ENCODE results near the gene PHF3.
"Not testable (repeated sequence)": the region's sequence is repeated elsewhere in the genome, so short reads cannot be mapped to it uniquely, and the experiment has no call there.

PHF3 gene

DNA sequence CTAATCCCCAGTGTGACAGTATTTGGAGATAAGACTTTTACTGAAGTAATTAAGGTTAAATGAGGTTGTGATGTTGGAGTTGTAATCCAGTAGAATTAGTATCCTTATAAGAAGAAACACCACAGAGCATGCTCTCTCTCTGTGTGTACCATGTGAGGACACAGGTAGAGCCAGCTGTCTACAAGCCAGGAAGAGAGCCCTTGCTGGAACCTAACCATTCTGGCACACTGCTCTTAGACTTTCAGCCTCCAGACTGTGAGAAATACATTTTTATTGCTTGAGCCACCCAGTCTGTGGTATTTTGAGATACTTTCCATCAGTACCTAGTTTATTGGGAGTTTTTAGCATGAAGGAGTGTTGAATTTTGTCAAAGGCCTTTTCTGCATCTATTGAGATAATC lies 110.2 kb downstream of the PHF3 start:
- no peaks in the 10 kb centered on the region for H3K27me3 ChIP-seq (ENCODE audit: insufficient read depth, low read length, poor library complexity)
- H4K5ac ChIP-seq (ENCODE audit: low read length): no peak overlapping the region
- H3K4ac ChIP-seq (ENCODE audit: low read depth, low read length): no peak overlapping the region
- H3K36me3 ChIP-seq (ENCODE audit: control insufficient read depth, insufficient read depth, low read length): no peaks in the 10 kb centered on the region
- no peak overlapping the region for H3K23ac ChIP-seq (ENCODE audit: low read length)
- no peak overlapping the region for H2BK5ac ChIP-seq (ENCODE audit: low read length)
- H4K8ac ChIP-seq (ENCODE audit: low read depth, low read length): no peak overlapping the region
- H3K9ac ChIP-seq (ENCODE audit: low read length): no peak overlapping the region
- no peak overlapping the region for H2BK15ac ChIP-seq (replicated peaks; ENCODE audit: low read depth)
- H3K79me2 ChIP-seq (ENCODE audit: control insufficient read depth, insufficient read depth, low read length): no peaks in the 10 kb centered on the region
- no peak overlapping the region for H2AK5ac ChIP-seq (ENCODE audit: low read length)
- no peak overlapping the region for H3K18ac ChIP-seq (ENCODE audit: low read length)
- no peak overlapping the region for H3K4me3 ChIP-seq (ENCODE audit: low read length)
- no peak overlapping the region for H2BK120ac ChIP-seq (ENCODE audit: low read depth, low read length)
- no peaks in the 10 kb centered on the region for H3K4me1 ChIP-seq (ENCODE audit: control insufficient read depth, low read depth, low read length)
- no peak for DNase-seq
- no peak overlapping the region for H3K56ac ChIP-seq (ENCODE audit: low read length)
- no peaks in the 10 kb centered on the region for H3K79me1 ChIP-seq (ENCODE audit: low read length)
- H3K4me2 ChIP-seq (ENCODE audit: low read length): no peak overlapping the region
- no peak overlapping the region for H3K27ac ChIP-seq (ENCODE audit: low read depth, low read length)

DNA sequence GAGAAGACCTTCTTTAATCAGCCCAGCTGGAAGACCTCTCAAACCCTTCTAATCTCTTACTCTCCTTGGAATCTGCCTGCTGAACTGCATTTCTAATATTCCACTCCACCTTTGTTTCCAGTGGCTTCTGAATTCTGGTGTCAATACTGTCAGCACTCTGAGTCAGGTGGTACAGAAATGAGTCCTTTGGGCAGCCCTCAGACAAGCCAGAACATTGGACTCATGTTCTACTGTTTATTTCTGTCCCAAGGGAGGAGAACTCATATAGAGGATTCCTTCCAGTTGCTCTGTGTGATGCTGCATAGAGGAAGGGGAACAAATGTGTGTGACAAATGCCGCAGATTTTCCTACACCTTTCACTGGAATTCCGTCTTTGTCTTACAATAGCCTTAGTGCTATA lies 114.8 kb downstream of the PHF3 start:
- Histone ChIP-seq H3K27ac (ENCODE audit: low read depth, low read length) (no peak overlapping the region), H3K56ac (ENCODE audit: low read length) (no peak overlapping the region), H2AK5ac (ENCODE audit: low read length) (no peak overlapping the region), H3K4me3 (ENCODE audit: low read length) (no peak overlapping the region), H3K23ac (ENCODE audit: low read length) (no peak overlapping the region), H3K4ac (ENCODE audit: low read depth, low read length) (no peak overlapping the region), H2BK5ac (ENCODE audit: low read length) (no peak overlapping the region), H3K18ac (ENCODE audit: low read length) (no peak overlapping the region), H3K79me2 (ENCODE audit: control insufficient read depth, insufficient read depth, low read length) (no peaks in the 10 kb centered on the region), H2BK15ac (replicated peaks; ENCODE audit: low read depth) (no peak overlapping the region), H3K9ac (ENCODE audit: low read length) (no peak overlapping the region), H4K8ac (ENCODE audit: low read depth, low read length) (no peak overlapping the region), H4K5ac (ENCODE audit: low read length) (no peak overlapping the region), H3K4me1 (ENCODE audit: control insufficient read depth, low read depth, low read length) (no peaks in the 10 kb centered on the region), H3K4me2 (ENCODE audit: low read length) (no peak overlapping the region), H2BK120ac (ENCODE audit: low read depth, low read length) (no peak overlapping the region), H3K27me3 (ENCODE audit: insufficient read depth, low read length, poor library complexity) (no peaks in the 10 kb centered on the region), H3K36me3 (ENCODE audit: control insufficient read depth, insufficient read depth, low read length) (no peaks in the 10 kb centered on the region), H3K79me1 (ENCODE audit: low read length) (no peaks in the 10 kb centered on the region)
- no peak for DNase-seq
- no CpG with 5 or more reads among the region's 2 CpGs for whole genome bisulfite sequencing (ENCODE audit: extremely low coverage, insufficient coverage, low lambda C conversion rate)

DNA sequence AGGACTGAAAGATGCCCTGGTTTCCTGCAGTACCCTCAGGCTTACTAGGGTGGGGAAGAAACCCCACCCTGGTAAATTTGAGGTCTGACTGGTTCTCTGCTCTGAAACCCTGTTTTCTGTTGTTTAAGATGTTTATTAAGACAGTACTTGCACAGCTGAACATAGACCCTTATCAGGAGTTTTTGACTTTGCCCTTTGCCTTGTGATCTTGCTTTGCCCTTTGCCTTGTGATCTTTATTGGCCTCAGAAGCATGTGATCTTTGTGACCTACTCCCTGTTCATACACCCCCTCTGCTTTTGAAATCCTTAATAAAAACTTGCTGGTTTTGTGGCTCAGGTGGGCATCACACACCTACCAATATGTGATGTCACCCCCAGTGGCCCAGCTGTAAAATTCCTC lies 121.7 kb downstream of the PHF3 start:
- H3K4me2 ChIP-seq (ENCODE audit: low read length); H3K23ac ChIP-seq (ENCODE audit: low read length); H3K79me1 ChIP-seq (ENCODE audit: low read length); H2BK15ac ChIP-seq (replicated peaks; ENCODE audit: low read depth); H2BK5ac ChIP-seq (ENCODE audit: low read length); H3K4ac ChIP-seq (ENCODE audit: low read depth, low read length); H2BK120ac ChIP-seq (ENCODE audit: low read depth, low read length); H4K5ac ChIP-seq (ENCODE audit: low read length); H3K79me2 ChIP-seq (ENCODE audit: control insufficient read depth, insufficient read depth, low read length); H3K56ac ChIP-seq (ENCODE audit: low read length); H3K4me3 ChIP-seq (ENCODE audit: low read length); H3K36me3 ChIP-seq (ENCODE audit: control insufficient read depth, insufficient read depth, low read length); H3K27me3 ChIP-seq (ENCODE audit: insufficient read depth, low read length, poor library complexity); H3K27ac ChIP-seq (ENCODE audit: low read depth, low read length); DNase-seq; H2AK5ac ChIP-seq (ENCODE audit: low read length); H4K8ac ChIP-seq (ENCODE audit: low read depth, low read length); H3K9ac ChIP-seq (ENCODE audit: low read length); H3K4me1 ChIP-seq (ENCODE audit: control insufficient read depth, low read depth, low read length); H3K18ac ChIP-seq (ENCODE audit: low read length): not testable (repeated sequence)

DNA sequence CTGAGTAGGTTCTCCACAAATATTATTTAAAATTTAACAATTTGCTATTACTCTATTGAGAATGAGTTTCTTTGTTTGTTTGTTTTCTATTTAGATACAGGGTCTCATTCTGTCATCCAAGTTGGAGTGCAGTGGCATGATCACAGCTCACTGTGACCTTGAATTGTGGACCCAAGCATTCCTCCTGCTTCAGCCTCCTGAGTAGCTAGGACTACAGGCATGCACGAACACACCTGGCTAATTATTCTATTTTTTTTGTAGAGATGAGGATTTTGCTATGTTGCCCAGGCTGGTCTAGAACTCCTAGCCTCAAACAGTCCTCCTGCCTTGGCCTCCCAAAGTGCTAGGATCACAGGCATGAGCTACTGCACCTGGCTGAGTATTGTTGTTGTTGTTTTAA lies 122.2 kb downstream of the PHF3 start:
- Histone ChIP-seq H3K79me2 (ENCODE audit: control insufficient read depth, insufficient read depth, low read length) (no peaks in the 10 kb centered on the region), H3K4me3 (ENCODE audit: low read length) (no peak overlapping the region), H3K27me3 (ENCODE audit: insufficient read depth, low read length, poor library complexity) (no peaks in the 10 kb centered on the region), H3K56ac (ENCODE audit: low read length) (no peak overlapping the region), H3K79me1 (ENCODE audit: low read length) (no peaks in the 10 kb centered on the region), H3K4me2 (ENCODE audit: low read length) (no peak overlapping the region), H2BK120ac (ENCODE audit: low read depth, low read length) (no peak overlapping the region), H3K27ac (ENCODE audit: low read depth, low read length) (no peak overlapping the region), H3K4ac (ENCODE audit: low read depth, low read length) (no peak overlapping the region), H3K23ac (ENCODE audit: low read length) (no peak overlapping the region), H3K9ac (ENCODE audit: low read length) (no peak overlapping the region), H3K18ac (ENCODE audit: low read length) (no peak overlapping the region), H3K36me3 (ENCODE audit: control insufficient read depth, insufficient read depth, low read length) (no peaks in the 10 kb centered on the region), H2BK15ac (replicated peaks; ENCODE audit: low read depth) (no peak overlapping the region), H2AK5ac (ENCODE audit: low read length) (no peak overlapping the region), H3K4me1 (ENCODE audit: control insufficient read depth, low read depth, low read length) (no peaks in the 10 kb centered on the region), H4K8ac (ENCODE audit: low read depth, low read length) (no peak overlapping the region), H4K5ac (ENCODE audit: low read length) (no peak overlapping the region), H2BK5ac (ENCODE audit: low read length) (no peak overlapping the region)
- WGBS (ENCODE audit: extremely low coverage, insufficient coverage, low lambda C conversion rate): no CpG with 5 or more reads among the region's 1 CpG
- DNase-seq: no peak

DNA sequence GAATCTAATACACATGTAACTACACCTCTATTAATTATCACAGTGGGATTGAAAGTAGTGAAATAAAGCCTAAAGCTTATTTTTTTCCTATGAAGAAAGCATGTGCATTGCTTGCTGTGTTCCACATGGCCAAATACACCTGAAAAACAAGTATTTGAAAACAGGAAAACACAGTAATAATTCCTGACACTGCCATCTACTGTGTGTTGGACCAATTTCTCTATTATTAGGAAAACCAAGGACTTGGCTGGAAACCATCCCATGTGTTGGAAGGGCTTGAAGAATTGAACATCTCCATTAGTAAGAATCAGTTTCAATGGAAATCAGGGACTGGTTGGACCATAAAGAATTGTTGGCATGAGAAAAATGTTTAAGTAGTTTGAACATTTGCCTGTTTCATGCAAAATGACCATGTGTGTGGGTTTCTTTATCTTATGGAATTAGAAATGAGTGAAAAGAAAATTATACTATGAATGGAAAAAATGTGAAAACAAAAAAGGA lies 124.1 kb downstream of the PHF3 start:
- no peak overlapping the region for H2AK5ac ChIP-seq (ENCODE audit: low read length)
- no peak overlapping the region for H2BK5ac ChIP-seq (ENCODE audit: low read length)
- no peak overlapping the region for H4K8ac ChIP-seq (ENCODE audit: low read depth, low read length)
- H3K9ac ChIP-seq (ENCODE audit: low read length): no peak overlapping the region
- no peak overlapping the region for H3K18ac ChIP-seq (ENCODE audit: low read length)
- no peak overlapping the region for H2BK15ac ChIP-seq (replicated peaks; ENCODE audit: low read depth)
- H3K79me1 ChIP-seq (ENCODE audit: low read length): no peaks in the 10 kb centered on the region
- H3K27ac ChIP-seq (ENCODE audit: low read depth, low read length): no peak overlapping the region
- no peaks in the 10 kb centered on the region for H3K27me3 ChIP-seq (ENCODE audit: insufficient read depth, low read length, poor library complexity)
- no peaks in the 10 kb centered on the region for H3K36me3 ChIP-seq (ENCODE audit: control insufficient read depth, insufficient read depth, low read length)
- no peak overlapping the region for H3K4me3 ChIP-seq (ENCODE audit: low read length)
- DNase-seq: no peak
- H3K56ac ChIP-seq (ENCODE audit: low read length): no peak overlapping the region
- H3K4me1 ChIP-seq (ENCODE audit: control insufficient read depth, low read depth, low read length): no peaks in the 10 kb centered on the region
- no peak overlapping the region for H3K23ac ChIP-seq (ENCODE audit: low read length)
- no peak overlapping the region for H3K4me2 ChIP-seq (ENCODE audit: low read length)
- H3K79me2 ChIP-seq (ENCODE audit: control insufficient read depth, insufficient read depth, low read length): no peaks in the 10 kb centered on the region
- no peak overlapping the region for H2BK120ac ChIP-seq (ENCODE audit: low read depth, low read length)
- H4K5ac ChIP-seq (ENCODE audit: low read length): no peak overlapping the region
- no peak overlapping the region for H3K4ac ChIP-seq (ENCODE audit: low read depth, low read length)

DNA sequence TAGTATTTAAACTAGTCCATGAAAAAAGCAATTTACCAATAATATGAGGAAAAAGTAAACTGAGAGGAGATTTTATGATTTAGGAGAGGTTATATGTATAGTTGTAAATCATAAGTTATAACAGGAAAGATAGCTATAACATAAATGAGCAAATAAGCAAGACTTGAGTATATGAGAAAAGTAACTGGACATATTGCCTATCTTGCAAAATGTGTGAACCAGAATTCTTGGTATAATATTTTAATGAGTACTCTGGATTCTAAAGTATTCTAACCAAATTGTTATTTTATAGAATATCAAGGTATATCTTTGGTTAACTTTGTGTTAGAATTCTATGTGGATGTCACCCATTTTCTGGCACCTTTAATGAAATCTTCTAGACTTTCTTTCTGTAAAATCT lies 124.6 kb downstream of the PHF3 start:
- no peak overlapping the region for H3K4me2 ChIP-seq (ENCODE audit: low read length)
- H4K5ac ChIP-seq (ENCODE audit: low read length): no peak overlapping the region
- H2AK5ac ChIP-seq (ENCODE audit: low read length): no peak overlapping the region
- H2BK15ac ChIP-seq (replicated peaks; ENCODE audit: low read depth): no peak overlapping the region
- H3K27me3 ChIP-seq (ENCODE audit: insufficient read depth, low read length, poor library complexity): no peaks in the 10 kb centered on the region
- no peak overlapping the region for H3K27ac ChIP-seq (ENCODE audit: low read depth, low read length)
- no peak overlapping the region for H3K9ac ChIP-seq (ENCODE audit: low read length)
- no peak overlapping the region for H3K4ac ChIP-seq (ENCODE audit: low read depth, low read length)
- no peak overlapping the region for H3K4me3 ChIP-seq (ENCODE audit: low read length)
- no peak overlapping the region for H2BK120ac ChIP-seq (ENCODE audit: low read depth, low read length)
- no peak overlapping the region for H3K23ac ChIP-seq (ENCODE audit: low read length)
- no peak overlapping the region for H3K56ac ChIP-seq (ENCODE audit: low read length)
- no peaks in the 10 kb centered on the region for H3K4me1 ChIP-seq (ENCODE audit: control insufficient read depth, low read depth, low read length)
- H2BK5ac ChIP-seq (ENCODE audit: low read length): no peak overlapping the region
- no peak for DNase-seq
- no peak overlapping the region for H4K8ac ChIP-seq (ENCODE audit: low read depth, low read length)
- H3K79me1 ChIP-seq (ENCODE audit: low read length): no peaks in the 10 kb centered on the region
- H3K18ac ChIP-seq (ENCODE audit: low read length): no peak overlapping the region
- H3K36me3 ChIP-seq (ENCODE audit: control insufficient read depth, insufficient read depth, low read length): no peaks in the 10 kb centered on the region
- no peaks in the 10 kb centered on the region for H3K79me2 ChIP-seq (ENCODE audit: control insufficient read depth, insufficient read depth, low read length)
